ENCODE measurements around the gene EYA2. TPM values are rescaled to one million over a fixed set of nuclear protein-coding genes. Genes with fewer than 3 reads are reported as not detected.

Gene EYA2
- total RNA-seq, 1 experiment from 2014 or later: 0.74 TPM

GRCh38 chr20:47209982-47210381, 315.3 kb downstream of the EYA2 start:
- no peak overlapping the region for H2BK12ac ChIP-seq (ENCODE audit: insufficient read length, low read depth, low read length)
- Mint-ChIP-seq H3K27ac (peak overlapping the region in 1 of 3 experiments; percentile 72; a peak in 1 of 7 replicates), H3K4me1 (peaks cover 20 to 25% of the 10 kb centered on the region in 2 experiments), H3K4me3 (no peak overlapping the region), H3K27me3 (ENCODE audit: low read depth) (no peaks in the 10 kb centered on the region; the same call in 1 of the 2 replicates), H3K36me3 (ENCODE audit: insufficient read depth in 1 of 3, low read depth in 3 of 3) (peaks cover 0 to 29% (median 9%) of the 10 kb centered on the region in 3 experiments; a peak in 5 of 7 replicates), H3K9me3 (no peaks in the 10 kb centered on the region)
- H3K18ac ChIP-seq (ENCODE audit: insufficient read length, low read depth, low read length): no peak overlapping the region
- H4K5ac ChIP-seq (ENCODE audit: insufficient read length, low read depth, low read length): no peak overlapping the region
- no peak overlapping the region for H3K27ac ChIP-seq (ENCODE audit: insufficient read length, low read depth, low read length)
- no peaks in the 10 kb centered on the region for H4K20me1 ChIP-seq (ENCODE audit: control insufficient read depth, insufficient read depth, insufficient read length)
- peaks cover 2% of the 10 kb centered on the region for H3K79me1 ChIP-seq (ENCODE audit: insufficient read depth, low read depth, low read length, poor library complexity, severe bottlenecking)
- H3T11ph ChIP-seq (ENCODE audit: low read length): no peak overlapping the region
- no peak overlapping the region for H3K56ac ChIP-seq (ENCODE audit: insufficient read length, low read depth, low read length)
- no peak overlapping the region for H3K4me2 ChIP-seq (ENCODE audit: insufficient read depth, insufficient read length, low read length)
- peaks cover 3% of the 10 kb centered on the region; the same call in 1 of the 2 replicates for H3K79me2 ChIP-seq (ENCODE audit: insufficient read depth, low read length)
- no peak overlapping the region for H2BK5ac ChIP-seq (ENCODE audit: insufficient read length, low read length)
- no peak overlapping the region for H3K9ac ChIP-seq (ENCODE audit: extremely low read depth, insufficient read length, low read length)
- no peak overlapping the region for H3K4ac ChIP-seq (ENCODE audit: low read depth, low read length)
- H4K8ac ChIP-seq (replicated peaks; ENCODE audit: insufficient read length, low read depth, low read length): no peak overlapping the region
- no CpG with 5 or more reads among the region's 17 CpGs for WGBS (ENCODE audit: extremely low coverage, insufficient read length, low lambda C conversion rate)
- no peak overlapping the region for H2AK5ac ChIP-seq (ENCODE audit: insufficient read length, low read length)
- H2AFZ ChIP-seq (ENCODE audit: low read length): no peak overlapping the region
- H2BK120ac ChIP-seq (ENCODE audit: low read depth, low read length, poor library complexity, severe bottlenecking): no peak overlapping the region
- H3K23me2 ChIP-seq (ENCODE audit: insufficient read length, low read depth, low read length, poor library complexity, severe bottlenecking): no peaks in the 10 kb centered on the region
- no peaks in the 10 kb centered on the region for H3K27me3 ChIP-seq (ENCODE audit: insufficient read depth, low read length)
- no peak overlapping the region for H2BK15ac ChIP-seq (ENCODE audit: low read depth, low read length)
- no peak overlapping the region for H4K91ac ChIP-seq (ENCODE audit: insufficient read length, low read depth, low read length)
- DNase-seq: no peak
- no peak overlapping the region for H3K23ac ChIP-seq (ENCODE audit: insufficient read length, low read depth, low read length)
- no peak overlapping the region for H2BK20ac ChIP-seq (ENCODE audit: low read depth, low read length, poor library complexity, severe bottlenecking)
- TF ChIP-seq CTCF (conservative IDR thresholded peaks at IDR 0.05): no peak
- no peaks in the 10 kb centered on the region for H3K4me1 ChIP-seq (ENCODE audit: insufficient read depth, low read length)
- no peaks in the 10 kb centered on the region for H3K9me3 ChIP-seq (ENCODE audit: control insufficient read depth, low read depth, low read length)
- no peak overlapping the region; the same call in 1 of the 2 replicates for H3K14ac ChIP-seq (ENCODE audit: insufficient read depth, low read length)
